CD14-positive monocyte (primary cell): Measurements from ENCODE around the gene QSOX1. TPM values are rescaled to one million over a fixed set of nuclear protein-coding genes. Genes with fewer than 3 reads are reported as not detected.

Experiments
- DNase-seq, 3 donors: peaks; one replicate each; pipeline ENCODE4 v3.0.0-alpha.2; 2011 to 2022
- H2AFZ ChIP-seq: 2 replicates; pipeline ENCODE4 v1.6.0; 2012; ENCODE audit warnings: mild to moderate bottlenecking, low read depth, low read length, inconsistent platforms; ENCODE audit not compliant: insufficient read depth, poor library complexity, severe bottlenecking
- H3K27ac ChIP-seq, 2 donors: 1 replicate in 1 of 2; 2 replicates in 1 of 2; pipeline ENCODE4 v1.5.1; 2012 to 2013; ENCODE audit warnings: low read length in 2 of 2, control low read depth in 1 of 2, inconsistent platforms in 1 of 2, low read depth in 1 of 2, mild to moderate bottlenecking in 1 of 2
- H3K27me3 ChIP-seq, 2 donors: one replicate each; pipeline versions ENCODE4 v1.6.0 to v1.6.1; 2011 to 2013; ENCODE audit warnings: low read length in 2 of 2; ENCODE audit not compliant: control insufficient read depth in 2 of 2, insufficient read depth in 2 of 2
- H3K36me3 ChIP-seq, 2 donors: replicated peaks in 1 of 2; 1 replicate in 1 of 2; 2 replicates in 1 of 2; pipeline versions ENCODE4 v1.5.1 to v1.6.1; 2012 to 2013; ENCODE audit warnings: low read length in 2 of 2, control low read depth in 1 of 2, inconsistent platforms in 1 of 2, mild to moderate bottlenecking in 1 of 2; ENCODE audit not compliant: insufficient read depth in 2 of 2, control insufficient read depth in 1 of 2
- H3K4me1 ChIP-seq, 2 donors: 1 replicate in 1 of 2; 2 replicates in 1 of 2; pipeline versions ENCODE4 v1.5.1 to v1.6.1; 2012 to 2013; ENCODE audit warnings: low read length in 2 of 2, control low read depth in 1 of 2, inconsistent platforms in 1 of 2, mild to moderate bottlenecking in 1 of 2, moderate library complexity in 1 of 2; ENCODE audit not compliant: insufficient read depth in 2 of 2, control insufficient read depth in 1 of 2
- H3K4me2 ChIP-seq: replicated peaks from 2 replicates; pipeline ENCODE3; 2012; ENCODE audit warnings: low read length, moderate library complexity, mild to moderate bottlenecking; ENCODE audit not compliant: poor library complexity, severe bottlenecking; ENCODE audit errors: extremely low read depth
- H3K4me3 ChIP-seq, 3 experiments: fragments of 200-600 bp in 1 of 3; sonication (generic) in 1 of 3; replicated peaks in 1 of 3; 1 replicate in 2 of 3; 2 replicates in 1 of 3; pipeline ENCODE4 v1.5.1; 2011 to 2013; ENCODE audit warnings: low read length in 3 of 3, mild to moderate bottlenecking in 3 of 3, control low read depth in 2 of 3, low read depth in 2 of 3, inconsistent platforms in 1 of 3, moderate library complexity in 1 of 3
- H3K79me2 ChIP-seq: 2 replicates; pipeline ENCODE4 v1.6.0; 2012; ENCODE audit warnings: mild to moderate bottlenecking, control low read depth, inconsistent platforms, low read length, moderate library complexity; ENCODE audit not compliant: insufficient read depth
- H3K9ac ChIP-seq: 2 replicates; pipeline ENCODE4 v1.6.0; 2017; ENCODE audit warnings: low read length, mild to moderate bottlenecking; ENCODE audit not compliant: insufficient read depth, poor library complexity, severe bottlenecking
- H3K9me3 ChIP-seq, 2 donors: replicated peaks in 1 of 2; 1 replicate in 1 of 2; 2 replicates in 1 of 2; pipeline versions ENCODE4 v1.5.1 to v1.6.1; 2012 to 2013; ENCODE audit warnings: low read length in 2 of 2, control low read depth in 1 of 2; ENCODE audit not compliant: control insufficient read depth in 1 of 2, insufficient read depth in 1 of 2
- H4K20me1 ChIP-seq: 2 replicates; pipeline ENCODE4 v1.6.0; 2012; ENCODE audit warnings: mild to moderate bottlenecking, low read length, control low read depth, moderate library complexity; ENCODE audit not compliant: insufficient read depth
- H3K27ac Mint-ChIP-seq, 7 donors: one replicate each; pipeline ENCODE4 v1.8.0; 2020; ENCODE audit warnings: mild to moderate bottlenecking in 7 of 7, mixed read lengths in 7 of 7, moderate library complexity in 6 of 7, inconsistent platforms in 2 of 7
- H3K27me3 Mint-ChIP-seq, 3 donors: one replicate each; pipeline ENCODE4 v1.8.0; 2021 to 2022; ENCODE audit warnings: low read depth in 3 of 3, mild to moderate bottlenecking in 3 of 3, mixed read lengths in 3 of 3, moderate library complexity in 3 of 3, inconsistent platforms in 1 of 3
- H3K36me3 Mint-ChIP-seq, 2 donors: one replicate each; pipeline ENCODE4 v1.8.0; 2020; ENCODE audit warnings: mixed read lengths in 2 of 2, inconsistent platforms in 1 of 2, mild to moderate bottlenecking in 1 of 2
- H3K4me1 Mint-ChIP-seq: one replicate; pipeline ENCODE4 v1.8.0; 2020; ENCODE audit warnings: mild to moderate bottlenecking, mixed read lengths
- H3K4me3 Mint-ChIP-seq, 2 donors: one replicate each; pipeline ENCODE4 v1.8.0; 2020; ENCODE audit warnings: mild to moderate bottlenecking in 2 of 2, mixed read lengths in 2 of 2, moderate library complexity in 1 of 2
- H3K9me3 Mint-ChIP-seq, 7 donors: one replicate each; pipeline ENCODE4 v1.8.0; 2020 to 2022; ENCODE audit warnings: mixed read lengths in 7 of 7, mild to moderate bottlenecking in 6 of 7, moderate library complexity in 6 of 7, inconsistent platforms in 2 of 7
- CTCF ChIP-seq: fragments of 200-600 bp; IDR thresholded peaks from one replicate; pipeline ENCODE4 v1.8.0; 2022; ENCODE audit warnings: antibody characterized with exemption, mild to moderate bottlenecking
- WGBS: methylation state at CpG from one replicate; pipeline ENCODE4 v1.1.5; 2013; ENCODE audit warnings: missing lambda C conversion rate; ENCODE audit not compliant: insufficient coverage; 5-methylcytosine and 5-hydroxymethylcytosine counted together
- intact Hi-C, 2 donors: fragments of 100-400 bp; cut with micrococcal nuclease; formaldehyde crosslinking; loops; one replicate each; pipeline versions ENCODE4 v1.15.0 to v1.15.1; 2023
- polyA minus RNA-seq: library from RNA; depleted of rRNA, polyadenylated mRNA; stranded (reverse); fragments of >200 nt; gene quantifications from 2 replicates; pipeline ENCODE4 v1.2.3, GENCODE V29; 2012
- polyA plus RNA-seq, 3 donors: library from polyadenylated mRNA; depleted of rRNA in 1 of 3; unstranded in 2 of 3; stranded (reverse) in 1 of 3; fragments of 300-500 nt in 2 of 3; fragments of >200 nt in 1 of 3; fragmentation: Illumina TruSeq in 2 of 3; gene quantifications; 1 replicate in 2 of 3; 2 replicates in 1 of 3; pipeline ENCODE4 v1.2.3, GENCODE V29; 2012 to 2021
- total RNA-seq, 12 experiments: library from RNA in 1 of 12; stranded (reverse) in 1 of 12; fragments of 120-200 nt in 1 of 12; gene quantifications; one replicate each; pipeline ENCODE4 v1.2.4 and lab custom pipeline; 2013 to 2026; ENCODE audit warnings: mixed read lengths in 6 of 12, inconsistent platforms in 1 of 12

QSOX1 gene
- 69.9 TPM for total RNA-seq (2013)
- polyA plus RNA-seq (10 to 100 TPM; 34.5 to 86.5 (median 35.8) TPM), polyA minus RNA-seq (101 and 140 TPM in 2 replicates), total RNA-seq (lab: John Stamatoyannopoulos, UW) (97.1 to 339 (median 200) reads per million in 11 experiments)

DNA sequence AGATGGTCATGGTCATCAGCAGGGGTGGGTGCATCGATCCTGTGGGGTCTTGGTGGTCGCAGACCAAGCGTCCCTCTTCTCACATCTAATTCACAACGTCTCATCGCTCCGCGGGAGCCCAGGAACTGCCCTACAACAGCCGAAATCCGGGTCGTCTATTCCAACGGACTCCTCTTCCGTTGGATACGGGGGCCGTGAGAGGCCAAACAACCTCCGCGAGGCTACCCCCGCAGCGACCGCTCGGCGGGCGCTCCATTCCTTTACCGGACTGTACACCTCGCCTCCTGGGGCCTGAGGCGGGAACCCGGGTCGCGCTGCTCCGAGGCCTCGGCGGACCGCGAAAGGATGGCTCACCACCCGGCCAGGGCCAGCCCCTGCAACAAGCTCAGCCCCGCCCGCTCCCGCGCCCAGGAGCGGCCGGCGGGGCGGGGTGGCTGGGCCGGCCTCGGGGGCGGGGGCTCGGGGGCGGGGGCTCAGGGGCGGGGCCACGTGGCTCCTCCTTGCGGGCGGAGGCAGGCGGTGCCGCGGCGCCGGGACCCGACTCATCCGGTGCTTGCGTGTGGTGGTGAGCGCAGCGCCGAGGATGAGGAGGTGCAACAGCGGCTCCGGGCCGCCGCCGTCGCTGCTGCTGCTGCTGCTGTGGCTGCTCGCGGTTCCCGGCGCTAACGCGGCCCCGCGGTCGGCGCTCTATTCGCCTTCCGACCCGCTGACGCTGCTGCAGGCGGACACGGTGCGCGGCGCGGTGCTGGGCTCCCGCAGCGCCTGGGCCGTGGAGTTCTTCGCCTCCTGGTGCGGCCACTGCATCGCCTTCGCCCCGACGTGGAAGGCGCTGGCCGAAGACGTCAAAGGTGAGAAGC, at the start of gene QSOX1:
Gene QSOX1 (plus strand): TSS at position 545 of the 857 bp plus-strand sequence. CDS start 39 bp downstream, at position 584.
- under 1% methylated on average over 97 of the region's 100 CpGs for WGBS
- Mint-ChIP-seq H3K36me3 (peaks cover 20 to 26% of the 10 kb centered on the region in 2 donors), H3K27me3 (peaks cover 0 to 5% (median 0%) of the 10 kb centered on the region in 3 donors), H3K4me3 (peak within 1 kb of the TSS; percentile 97 to 100), H3K4me1 (peaks cover 77% of the 10 kb centered on the region), H3K27ac (peak within 1 kb of the TSS; percentile 95 to 98 (median 97)), H3K9me3 (peaks cover 0 to 3% (median 0%) of the 10 kb centered on the region in 7 donors)
- intact Hi-C loops, result loop anchor here in 1 of 2 donors (5.0 to 10.0 kb wide), 2 partner anchors 37 to 270 kb away; partner anchors contain the start of gene TOR1AIP1
- Histone ChIP-seq H3K4me3 (peak within 1 kb of the TSS; percentile 83 to 96 (median 84)), H3K4me2 (peak within 1 kb of the TSS; percentile 90), H3K27me3 (no peaks in the 10 kb centered on the region), H4K20me1 (peaks cover 38% of the 10 kb centered on the region), H3K9ac (peak within 1 kb of the TSS; percentile 93), H3K4me1 (peaks cover 64 to 74% of the 10 kb centered on the region in 2 donors), H3K36me3 (peaks cover 0 to 5% of the 10 kb centered on the region in 2 donors), H3K27ac (peak within 1 kb of the TSS; percentile 75 to 93), H3K9me3 (no peaks in the 10 kb centered on the region), H3K79me2 (peaks cover 55% of the 10 kb centered on the region), H2AFZ (peak within 1 kb of the TSS; percentile 73)
- TF ChIP-seq CTCF, result peak; percentile 23
- DNase-seq, result peak; percentile 89 to 93 (median 89)

DNA sequence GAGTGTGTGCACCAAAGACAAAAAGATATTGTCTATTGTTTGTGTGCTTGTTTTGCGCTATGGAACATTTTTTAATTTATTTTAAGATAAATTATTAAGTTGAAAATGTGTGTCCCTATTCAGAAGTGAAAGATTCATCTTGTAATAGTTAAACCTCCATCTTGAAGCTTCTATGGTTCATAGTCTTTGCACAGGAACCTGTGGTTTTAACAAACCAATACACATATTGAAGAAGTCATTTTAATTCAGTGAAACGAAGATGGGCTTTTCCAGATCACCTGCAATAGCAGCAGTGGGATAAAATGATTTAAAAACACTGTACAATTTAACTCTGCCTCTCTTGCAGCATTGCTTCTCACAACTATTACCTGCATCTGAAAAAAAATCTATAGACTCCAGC, 42.6 kb upstream of the QSOX1 start:
- no peak for DNase-seq
- no peaks in the 10 kb centered on the region for H3K79me2 ChIP-seq
- Mint-ChIP-seq H3K27ac (no peak overlapping the region), H3K9me3 (no peaks in the 10 kb centered on the region), H3K4me1 (peaks cover 21% of the 10 kb centered on the region), H3K36me3 (peaks cover 48 to 60% of the 10 kb centered on the region in 2 donors), H3K4me3 (no peak overlapping the region), H3K27me3 (peaks cover 0 to 2% (median 0%) of the 10 kb centered on the region in 3 donors)
- intact Hi-C loops, result no loop called here
- no peaks in the 10 kb centered on the region for H3K9me3 ChIP-seq
- H3K9ac ChIP-seq, result no peak overlapping the region
- H2AFZ ChIP-seq, result no peak overlapping the region
- H3K4me2 ChIP-seq, result no peak overlapping the region
- no peak overlapping the region for H3K27ac ChIP-seq
- H4K20me1 ChIP-seq, result no peaks in the 10 kb centered on the region
- no peaks in the 10 kb centered on the region for H3K27me3 ChIP-seq
- TF ChIP-seq CTCF, result no peak
- peaks cover 38 to 68% of the 10 kb centered on the region in 2 donors for H3K36me3 ChIP-seq
- peaks cover 6 to 13% of the 10 kb centered on the region in 2 donors for H3K4me1 ChIP-seq
- H3K4me3 ChIP-seq, result no peak overlapping the region
- no CpG with 5 or more reads among the region's 2 CpGs for WGBS
